IPS-15b (cell line): ENCODE data around the gene PIK3CA.
"Not testable (repeated sequence)": the region's sequence is repeated elsewhere in the genome, so short reads cannot be mapped to it uniquely, and the experiment has no call there.

Source experiments
- H3K27me3 ChIP-seq: one replicate; pipeline ENCODE4 v1.6.1; 2013; ENCODE audit warnings: low read length; ENCODE audit not compliant: control insufficient read depth, insufficient read depth
- H3K36me3 ChIP-seq: one replicate; pipeline ENCODE4 v1.6.1; 2013; ENCODE audit warnings: low read length; ENCODE audit not compliant: control insufficient read depth, insufficient read depth
- H3K4me1 ChIP-seq: one replicate; pipeline ENCODE4 v1.6.1; 2013; ENCODE audit warnings: mild to moderate bottlenecking, low read length; ENCODE audit not compliant: control insufficient read depth, insufficient read depth
- H3K4me3 ChIP-seq: one replicate; pipeline ENCODE4 v1.5.1; 2013; ENCODE audit warnings: low read depth, low read length
- H3K9ac ChIP-seq: one replicate; pipeline ENCODE4 v1.6.1; 2013; ENCODE audit warnings: low read depth, mild to moderate bottlenecking, low read length
- H3K9me3 ChIP-seq: one replicate; pipeline ENCODE4 v1.6.1; 2013; ENCODE audit warnings: mild to moderate bottlenecking, low read length; ENCODE audit not compliant: control insufficient read depth, insufficient read depth

PIK3CA gene

DNA sequence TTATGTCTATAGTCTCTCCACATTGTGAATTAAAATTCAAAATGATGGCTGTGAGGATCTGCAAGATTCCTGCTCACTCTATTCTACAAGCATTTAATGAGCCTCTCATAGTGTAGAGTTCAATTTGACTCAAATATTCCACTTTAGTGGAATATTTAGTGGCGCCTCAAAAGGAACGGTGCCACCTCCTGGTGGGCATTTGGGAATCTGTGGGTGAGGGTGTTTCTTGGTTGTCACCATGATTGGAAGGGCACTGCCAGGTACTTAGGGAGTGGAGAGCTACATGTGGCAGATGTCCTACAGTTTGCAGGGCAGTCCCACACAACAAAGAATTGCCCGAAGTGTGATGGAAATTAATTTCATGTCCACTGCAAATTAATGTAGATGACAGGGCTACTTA, 124.2 kb downstream of the PIK3CA start:
- Histone ChIP-seq H3K4me3 (no peak overlapping the region), H3K27me3 (no peaks in the 10 kb centered on the region)

DNA sequence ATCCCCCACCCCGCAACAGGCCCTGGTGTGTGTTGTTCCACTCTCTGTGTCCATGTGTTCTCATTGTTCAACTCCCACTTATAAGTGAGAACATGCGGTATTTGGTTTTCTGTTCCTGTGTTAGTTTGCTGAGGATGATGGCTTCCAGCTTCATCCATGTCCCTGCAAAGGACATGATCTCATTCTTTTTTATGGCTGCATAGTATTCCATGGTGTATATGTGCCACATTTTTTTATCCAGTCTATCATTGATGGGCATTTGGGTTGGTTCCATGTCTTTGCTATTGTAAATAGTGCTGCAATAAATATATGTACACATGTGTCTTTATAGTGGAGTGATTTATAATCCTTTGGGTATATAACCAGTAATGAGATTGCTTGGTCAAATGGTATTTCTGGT, 126.3 kb downstream of the PIK3CA start:
- H3K36me3 ChIP-seq, H3K9ac ChIP-seq, H3K4me1 ChIP-seq, H3K27me3 ChIP-seq, H3K4me3 ChIP-seq, H3K9me3 ChIP-seq: not testable (repeated sequence)

More for the DNA sequence above, 124.2 kb downstream of the PIK3CA start:
- Histone ChIP-seq H3K9me3 (no peaks in the 10 kb centered on the region), H3K4me1 (no peaks in the 10 kb centered on the region), H3K36me3 (no peaks in the 10 kb centered on the region), H3K9ac (no peak overlapping the region)

DNA sequence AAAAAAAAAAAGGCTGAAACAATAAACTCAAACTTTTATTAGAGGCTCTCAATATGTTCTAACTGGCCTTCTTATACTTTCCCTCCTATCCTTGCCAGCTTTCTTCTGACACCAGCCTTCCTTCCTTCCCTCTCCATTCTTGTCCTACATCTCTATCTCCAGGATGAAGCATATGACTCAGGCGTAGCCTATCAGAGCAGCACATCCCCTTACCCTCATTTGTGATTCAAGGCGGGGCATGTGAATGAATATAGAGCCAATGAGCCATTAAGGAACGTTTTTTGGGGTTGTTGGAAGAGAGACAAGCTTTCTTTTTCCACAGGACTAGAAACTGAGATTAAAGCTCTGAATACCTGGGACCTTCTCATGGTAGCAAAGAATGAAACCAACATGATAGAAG, 127.8 kb downstream of the PIK3CA start:
- H3K4me1 ChIP-seq, result peaks cover 4% of the 10 kb centered on the region
- no peak overlapping the region for H3K9ac ChIP-seq
- no peaks in the 10 kb centered on the region for H3K27me3 ChIP-seq
- no peaks in the 10 kb centered on the region for H3K36me3 ChIP-seq
- H3K4me3 ChIP-seq, result no peak overlapping the region
- no peaks in the 10 kb centered on the region for H3K9me3 ChIP-seq

DNA sequence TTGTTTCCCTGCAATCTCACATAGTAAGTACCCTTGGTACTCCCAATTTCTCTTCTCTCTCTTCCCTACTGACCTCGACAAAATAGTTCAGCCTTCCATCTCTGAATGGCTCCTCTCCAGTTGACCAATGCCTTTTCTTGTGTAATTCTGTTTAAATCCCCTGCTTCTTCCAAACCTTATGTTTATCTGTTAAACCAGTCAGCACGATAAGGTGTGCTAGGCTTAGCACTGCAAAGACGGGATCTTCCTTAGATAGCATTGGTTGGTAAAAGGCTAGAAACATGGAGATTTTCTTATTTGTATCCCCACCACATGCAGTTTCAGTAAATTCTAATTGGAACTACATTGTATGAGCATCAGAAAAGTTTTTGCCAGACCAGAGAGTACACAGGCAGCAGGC, 128.6 kb downstream of the PIK3CA start:
- no peak overlapping the region for H3K9ac ChIP-seq
- peaks cover 4% of the 10 kb centered on the region for H3K4me1 ChIP-seq
- no peaks in the 10 kb centered on the region for H3K9me3 ChIP-seq
- no peaks in the 10 kb centered on the region for H3K36me3 ChIP-seq
- H3K4me3 ChIP-seq, result no peak overlapping the region
- H3K27me3 ChIP-seq, result no peaks in the 10 kb centered on the region

- no peaks in the 10 kb centered on the region for H3K27me3 ChIP-seq
These were observed 130.0 kb downstream of the PIK3CA start for GRCh38 chr3:179278151-179278550.

DNA sequence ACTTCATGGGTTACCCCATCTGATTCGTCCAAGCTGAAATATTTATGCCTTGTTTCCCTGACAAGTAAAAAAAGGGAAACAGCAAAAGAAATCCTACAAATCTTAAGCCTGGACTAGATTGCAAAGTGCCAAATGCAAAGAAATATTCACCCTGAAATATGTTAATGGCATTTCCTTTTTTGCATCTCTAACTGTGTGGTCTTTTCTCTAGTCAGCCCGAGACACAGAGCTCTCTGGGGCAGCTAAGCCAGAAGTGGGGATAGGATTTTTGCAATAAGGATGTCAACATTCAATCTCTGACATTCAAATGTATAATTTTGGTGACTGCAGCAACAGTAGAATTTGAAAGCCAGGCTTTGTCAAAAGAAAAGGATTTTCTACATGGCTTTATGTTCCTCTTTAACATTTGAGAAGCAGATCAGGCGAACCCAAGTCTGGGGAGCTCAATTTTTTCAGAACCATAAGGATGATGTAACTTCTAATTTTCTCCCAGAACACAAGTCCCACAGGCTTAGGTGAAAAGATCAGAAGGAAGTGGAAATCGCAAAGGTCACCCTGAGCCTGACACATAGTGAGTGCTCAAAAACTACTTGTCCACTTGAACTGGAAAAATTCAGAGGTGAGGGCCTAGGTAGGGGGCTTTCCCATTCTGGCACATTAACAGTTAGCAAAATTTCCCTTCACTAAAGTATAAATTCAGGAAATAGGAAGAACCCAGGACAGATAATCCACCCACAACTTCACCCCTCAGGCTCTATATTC, 131.0 kb downstream of the PIK3CA start:
- no peak overlapping the region for H3K4me3 ChIP-seq
- no peaks in the 10 kb centered on the region for H3K9me3 ChIP-seq
- H3K27me3 ChIP-seq, result no peaks in the 10 kb centered on the region
- no peak overlapping the region for H3K9ac ChIP-seq
- H3K4me1 ChIP-seq, result peaks cover 4% of the 10 kb centered on the region
- no peaks in the 10 kb centered on the region for H3K36me3 ChIP-seq

More at GRCh38 chr3:179278151-179278550, 130.0 kb downstream of the PIK3CA start:
- H3K9me3 ChIP-seq, result no peaks in the 10 kb centered on the region
- no peak overlapping the region for H3K4me3 ChIP-seq
- no peaks in the 10 kb centered on the region for H3K36me3 ChIP-seq
- H3K4me1 ChIP-seq, result peaks cover 4% of the 10 kb centered on the region
- no peak overlapping the region for H3K9ac ChIP-seq

- Histone ChIP-seq H3K9me3 (no peaks in the 10 kb centered on the region), H3K4me3 (no peak overlapping the region), H3K27me3 (no peaks in the 10 kb centered on the region), H3K9ac (no peak overlapping the region), H3K4me1 (peaks cover 4% of the 10 kb centered on the region), H3K36me3 (no peaks in the 10 kb centered on the region)
These were observed 131.7 kb downstream of the PIK3CA start for GRCh38 chr3:179279837-179280236.

- H3K4me3 ChIP-seq, result no peak overlapping the region
- H3K4me1 ChIP-seq, result peaks cover 4% of the 10 kb centered on the region
- H3K27me3 ChIP-seq, result no peaks in the 10 kb centered on the region
- H3K36me3 ChIP-seq, result no peaks in the 10 kb centered on the region
- no peak overlapping the region for H3K9ac ChIP-seq
- H3K9me3 ChIP-seq, result no peaks in the 10 kb centered on the region
These were observed 133.7 kb downstream of the PIK3CA start for GRCh38 chr3:179281825-179282224.

GRCh38 chr3:179286331-179286730, 138.2 kb downstream of the PIK3CA start:
- H3K4me3 ChIP-seq, result no peak overlapping the region
- H3K36me3 ChIP-seq, result no peaks in the 10 kb centered on the region
- H3K27me3 ChIP-seq, result no peaks in the 10 kb centered on the region
- H3K4me1 ChIP-seq, result no peaks in the 10 kb centered on the region
- no peaks in the 10 kb centered on the region for H3K9me3 ChIP-seq
- no peak overlapping the region for H3K9ac ChIP-seq

DNA sequence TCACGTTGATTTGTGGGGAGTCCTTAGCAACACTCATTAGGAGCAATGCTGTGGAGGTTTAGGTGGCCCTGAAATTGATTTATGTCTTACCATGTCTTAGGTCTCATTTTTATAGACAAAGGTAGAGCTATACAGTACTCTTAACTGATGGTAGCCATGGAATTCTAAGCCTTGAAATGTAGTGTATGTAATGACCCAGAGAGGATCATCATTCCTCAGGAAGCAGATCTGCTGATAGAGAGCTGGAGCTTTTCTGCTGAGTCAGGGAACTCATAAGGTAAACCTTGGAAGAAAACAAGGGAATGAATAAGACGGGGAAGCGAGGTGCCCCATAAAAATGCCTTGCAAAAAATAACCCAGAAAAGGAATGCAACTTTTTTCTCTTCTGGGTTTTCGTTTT, 140.7 kb downstream of the PIK3CA start:
- Histone ChIP-seq H3K4me3 (no peak overlapping the region), H3K9ac (no peak overlapping the region), H3K4me1 (no peaks in the 10 kb centered on the region), H3K27me3 (no peaks in the 10 kb centered on the region), H3K36me3 (no peaks in the 10 kb centered on the region), H3K9me3 (no peaks in the 10 kb centered on the region)

GRCh38 chr3:179289295-179289694, 141.1 kb downstream of the PIK3CA start:
- no peak overlapping the region for H3K9ac ChIP-seq
- no peaks in the 10 kb centered on the region for H3K9me3 ChIP-seq
- no peaks in the 10 kb centered on the region for H3K4me1 ChIP-seq
- H3K27me3 ChIP-seq, result no peaks in the 10 kb centered on the region
- H3K36me3 ChIP-seq, result no peaks in the 10 kb centered on the region
- no peak overlapping the region for H3K4me3 ChIP-seq
